AG09309 (cell line): ENCODE results near the gene PLA2R1.

Experiments
- DNase-seq: peaks from one replicate; pipeline ENCODE4 v3.0.0-alpha.2; 2010; ENCODE audit warnings: low read depth
- H3K4me3 ChIP-seq: 2 replicates; pipeline ENCODE4 v1.5.1; 2011; ENCODE audit warnings: mild to moderate bottlenecking, low read depth, low read length, moderate library complexity; ENCODE audit not compliant: control insufficient read depth
- TF ChIP-seq, protein P1 (sequence below): IDR thresholded peaks from 2 replicates; pipeline ENCODE4 v1.5.1; 2011; ENCODE audit warnings: mild to moderate bottlenecking, low read depth, low read length, inconsistent platforms; ENCODE audit not compliant: insufficient read depth, control insufficient read depth; ENCODE audit errors: missing control alignments

Gene PLA2R1

DNA sequence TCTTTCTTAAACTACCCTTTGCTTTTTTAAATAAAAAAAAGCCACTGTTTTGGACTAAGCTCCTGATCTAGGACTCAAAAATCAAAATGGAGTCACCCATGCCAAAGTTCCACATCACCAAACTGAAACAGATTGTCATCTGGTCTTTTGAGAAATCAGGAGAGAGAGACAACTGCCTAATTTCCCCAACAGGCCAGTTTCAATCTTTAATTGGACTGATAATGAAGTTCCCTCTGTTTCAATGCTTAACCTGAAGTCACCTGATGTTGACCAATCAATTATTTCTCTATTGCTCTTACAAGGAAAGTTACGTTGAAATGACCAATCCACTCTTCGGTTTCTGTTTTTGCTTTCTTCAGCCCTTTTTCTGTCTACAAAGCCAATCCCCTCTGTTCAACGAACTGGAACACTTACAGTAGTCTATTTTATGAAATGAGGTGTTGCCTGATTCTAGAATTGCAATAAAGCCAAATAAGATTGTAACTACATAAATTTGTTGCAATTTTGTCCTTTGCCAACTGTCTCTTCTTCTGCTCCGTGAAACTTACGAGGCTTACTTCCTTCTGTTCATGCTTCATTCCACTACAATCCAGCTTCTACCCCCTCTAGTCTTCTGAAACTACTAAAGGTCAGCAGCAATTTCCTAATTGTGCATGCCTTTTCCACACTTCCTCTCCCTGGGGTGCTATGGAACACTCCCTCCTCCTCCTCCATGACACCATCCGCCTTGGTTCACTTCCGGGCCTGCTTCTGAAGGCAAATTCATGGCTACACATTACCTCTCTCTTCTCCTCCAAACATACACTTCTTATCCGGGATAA is 169.2 kb downstream of the PLA2R1 start:
- no peak overlapping the region for H3K4me3 ChIP-seq
- TF ChIP-seq, protein P1, sequence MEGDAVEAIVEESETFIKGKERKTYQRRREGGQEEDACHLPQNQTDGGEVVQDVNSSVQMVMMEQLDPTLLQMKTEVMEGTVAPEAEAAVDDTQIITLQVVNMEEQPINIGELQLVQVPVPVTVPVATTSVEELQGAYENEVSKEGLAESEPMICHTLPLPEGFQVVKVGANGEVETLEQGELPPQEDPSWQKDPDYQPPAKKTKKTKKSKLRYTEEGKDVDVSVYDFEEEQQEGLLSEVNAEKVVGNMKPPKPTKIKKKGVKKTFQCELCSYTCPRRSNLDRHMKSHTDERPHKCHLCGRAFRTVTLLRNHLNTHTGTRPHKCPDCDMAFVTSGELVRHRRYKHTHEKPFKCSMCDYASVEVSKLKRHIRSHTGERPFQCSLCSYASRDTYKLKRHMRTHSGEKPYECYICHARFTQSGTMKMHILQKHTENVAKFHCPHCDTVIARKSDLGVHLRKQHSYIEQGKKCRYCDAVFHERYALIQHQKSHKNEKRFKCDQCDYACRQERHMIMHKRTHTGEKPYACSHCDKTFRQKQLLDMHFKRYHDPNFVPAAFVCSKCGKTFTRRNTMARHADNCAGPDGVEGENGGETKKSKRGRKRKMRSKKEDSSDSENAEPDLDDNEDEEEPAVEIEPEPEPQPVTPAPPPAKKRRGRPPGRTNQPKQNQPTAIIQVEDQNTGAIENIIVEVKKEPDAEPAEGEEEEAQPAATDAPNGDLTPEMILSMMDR = no peak
- DNase-seq = no peak

DNA sequence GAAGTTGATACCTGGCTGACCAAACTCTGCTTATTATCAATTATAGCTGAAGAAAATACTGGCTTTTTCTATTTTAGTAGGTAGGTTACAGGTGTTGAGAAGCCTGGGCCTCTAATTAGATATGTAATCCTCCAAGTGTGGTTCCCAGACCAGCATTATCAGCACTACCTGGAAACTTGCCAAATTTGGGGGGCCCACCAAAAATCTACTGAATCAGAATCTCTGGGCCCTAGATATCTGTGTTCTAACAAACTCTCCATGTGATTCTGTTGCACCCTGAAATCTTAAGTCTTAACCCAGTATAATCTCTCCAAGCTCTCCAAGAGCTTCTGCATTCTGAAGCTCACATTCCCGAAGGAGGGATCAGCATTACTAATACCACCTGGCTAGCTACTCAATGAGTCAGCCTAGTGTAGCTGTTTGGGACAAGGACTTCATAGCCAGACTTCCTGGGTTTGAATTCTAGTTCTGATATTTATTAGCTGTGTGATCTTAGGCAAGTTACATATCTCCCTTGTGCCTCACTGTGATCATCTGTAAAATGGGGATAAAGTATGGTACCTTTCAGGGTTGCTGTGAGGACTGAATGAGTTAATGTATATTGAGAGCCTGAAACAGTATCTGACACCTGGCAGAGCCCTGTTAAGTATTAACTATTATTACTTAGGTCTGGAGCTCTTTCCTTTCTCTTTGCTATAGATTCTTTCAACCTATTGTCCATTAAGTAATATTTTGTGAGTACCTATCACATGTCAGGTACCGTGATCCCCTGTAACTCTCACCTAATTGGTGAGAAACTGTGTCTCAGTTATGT is 170.3 kb downstream of the PLA2R1 start:
- DNase-seq = no peak
- TF ChIP-seq, protein P1 = no peak
- H3K4me3 ChIP-seq = no peak overlapping the region

DNA sequence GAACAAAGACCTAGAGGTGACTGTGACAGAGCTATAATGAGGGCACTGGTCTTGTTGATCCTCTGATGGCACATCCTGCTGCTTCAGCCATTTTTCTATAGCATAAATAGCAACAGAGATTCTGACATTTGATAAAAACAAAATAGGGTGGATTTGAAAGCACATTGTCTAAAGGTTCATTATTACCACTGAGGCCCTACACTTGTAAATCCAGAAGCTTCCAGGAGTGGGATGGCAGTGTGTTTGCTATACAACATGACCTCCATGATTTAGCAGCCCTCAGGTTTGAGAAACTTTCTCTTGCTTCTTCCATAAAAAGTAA is 171.2 kb downstream of the PLA2R1 start:
- no peak for DNase-seq
- no peak overlapping the region for H3K4me3 ChIP-seq
- TF ChIP-seq, protein P1 = no peak

DNA sequence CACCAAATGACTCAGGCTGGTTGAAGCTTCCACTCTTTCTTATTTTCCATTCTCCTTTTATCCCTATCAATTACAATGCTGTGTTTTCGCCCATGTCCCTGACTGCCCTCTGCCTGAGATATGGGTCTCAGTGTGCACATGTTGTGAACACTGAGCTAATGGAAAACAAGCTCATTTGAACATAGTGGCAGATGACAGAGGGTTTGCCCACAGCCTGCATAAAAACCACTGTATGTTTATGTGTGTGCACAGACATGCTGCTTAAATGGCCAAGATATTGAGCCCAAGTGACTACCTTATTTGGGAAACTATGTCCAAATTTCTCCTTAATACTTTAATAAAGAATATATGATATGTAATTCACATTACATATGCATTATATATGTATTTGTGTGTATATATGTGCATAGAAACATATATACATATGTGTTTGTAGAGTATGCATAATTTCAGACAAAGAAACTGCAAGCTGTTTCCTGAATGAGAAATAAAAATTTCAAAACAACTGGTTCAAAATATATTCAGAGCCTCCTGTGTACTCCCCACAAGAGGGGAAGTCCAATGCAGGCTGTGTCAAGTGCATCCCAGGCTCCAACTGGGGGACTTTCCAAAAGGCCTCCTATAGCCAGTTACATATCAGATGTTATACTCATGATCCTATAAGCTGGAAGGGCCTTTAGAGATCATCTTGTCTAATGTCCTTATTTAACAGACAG is 171.7 kb downstream of the PLA2R1 start:
- H3K4me3 ChIP-seq = no peak overlapping the region
- no peak for DNase-seq
- TF ChIP-seq, protein P1 = no peak

DNA sequence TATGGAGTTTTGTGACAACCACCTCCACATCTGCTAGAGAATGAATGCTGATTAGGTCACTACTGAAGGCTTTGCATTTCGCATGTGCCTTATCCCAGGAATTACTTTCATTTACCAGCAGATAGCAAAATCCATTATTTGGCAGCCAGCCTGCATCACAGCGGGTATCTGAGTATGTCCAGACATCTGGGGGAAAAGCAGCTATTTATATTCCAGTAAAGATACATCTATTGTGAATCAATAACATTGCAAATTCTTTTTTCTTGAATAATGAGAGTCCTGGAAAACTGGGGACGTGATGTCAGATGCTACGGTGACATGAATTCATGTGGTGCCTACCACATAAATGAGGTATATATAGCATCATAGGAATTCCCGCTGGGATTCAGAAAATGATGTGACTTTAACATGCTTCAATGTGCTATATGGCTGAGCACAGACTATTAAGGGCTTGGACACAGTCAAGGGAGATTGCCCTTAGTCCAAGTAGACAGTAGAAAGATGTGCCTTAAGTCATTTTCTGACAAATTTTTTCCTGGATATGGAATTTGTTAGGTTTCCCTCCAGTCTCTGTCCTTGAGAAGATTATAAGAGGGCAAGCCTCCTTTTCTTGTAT is 180.2 kb downstream of the PLA2R1 start:
- TF ChIP-seq, protein P1 = no peak
- DNase-seq = no peak
- no peak overlapping the region for H3K4me3 ChIP-seq
